PC-9 (cell line): ENCODE data around the gene INPP4A. TPM values are rescaled to one million over a fixed set of nuclear protein-coding genes. Genes with fewer than 3 reads are reported as not detected.

Experiments
- BruUV-seq: library from RNA; stranded (reverse); fragments of 400-500 nt; replicated peaks from 2 replicates; lab custom pipeline; 2021; lab: Mats Ljungman, UMichigan
- CTCF ChIA-PET: fragments of 300-600 bp; sonication (Branson Sonifier 250); formaldehyde crosslinking; loops from one replicate; lab custom pipeline; 2022; ENCODE audit warnings: antibody characterized with exemption; lab: Charles Lee
- POLR2A ChIA-PET: fragments of 300-600 bp; sonication (Branson Sonifier 250); formaldehyde crosslinking; loops from one replicate; lab custom pipeline; 2022; ENCODE audit warnings: antibody characterized with exemption; ENCODE audit not compliant: unreplicated experiment; lab: Charles Lee
- DNase-seq, 2 experiments: peaks; one replicate each; pipeline versions ENCODE4 v3.0.0 to v3.0.0-alpha.2; 2015 to 2022; ENCODE audit warnings: mixed read lengths in 1 of 2
- H2AFZ ChIP-seq: fragments of 200-600 bp; sonication (generic); 2 replicates; pipeline ENCODE4 v1.8.1; 2017; ENCODE audit warnings: antibody characterized with exemption
- H3F3A ChIP-seq: fragments of 200-600 bp; sonication (generic); 2 replicates; pipeline ENCODE4 v1.8.1; 2017; ENCODE audit warnings: antibody characterized with exemption, mild to moderate bottlenecking, low read depth; ENCODE audit not compliant: insufficient read depth
- H3K27ac ChIP-seq: fragments of 200-600 bp; sonication (generic); 2 replicates; pipeline ENCODE4 v1.6.1; 2016; ENCODE audit warnings: mixed run types
- H3K27me3 ChIP-seq: fragments of 200-600 bp; sonication (generic); 2 replicates; pipeline ENCODE4 v1.6.1; 2016; ENCODE audit warnings: low read depth, mixed run types; ENCODE audit not compliant: insufficient read depth
- H3K36me3 ChIP-seq: fragments of 200-600 bp; sonication (generic); 2 replicates; pipeline ENCODE4 v1.6.1; 2016; ENCODE audit warnings: low read depth, mixed run types
- H3K4me1 ChIP-seq: fragments of 200-600 bp; sonication (generic); replicated peaks from 2 replicates; pipeline ENCODE4 v1.6.1; 2016; ENCODE audit warnings: mixed run types; ENCODE audit not compliant: insufficient read depth
- H3K4me2 ChIP-seq: fragments of 200-600 bp; sonication (generic); 2 replicates; pipeline ENCODE4 v1.6.1; 2017; ENCODE audit warnings: mixed run types
- H3K4me3 ChIP-seq: fragments of 200-600 bp; sonication (generic); 2 replicates; pipeline ENCODE4 v1.6.1; 2016; ENCODE audit warnings: mixed run types
- H3K79me2 ChIP-seq: fragments of 200-600 bp; sonication (generic); 2 replicates; pipeline ENCODE4 v1.6.1; 2017; ENCODE audit warnings: low read depth, mixed run types
- H3K9me2 ChIP-seq: fragments of 200-600 bp; sonication (generic); 2 replicates; pipeline ENCODE4 v1.8.1; 2017; ENCODE audit warnings: mild to moderate bottlenecking; ENCODE audit not compliant: insufficient read depth
- H3K9me3 ChIP-seq: fragments of 200-600 bp; sonication (generic); 2 replicates; pipeline ENCODE4 v1.8.1; 2016; ENCODE audit warnings: low read depth; ENCODE audit not compliant: insufficient read depth
- H4K20me1 ChIP-seq: fragments of 200-600 bp; sonication (generic); 2 replicates; pipeline ENCODE4 v1.8.1; 2017; ENCODE audit not compliant: insufficient read depth
- CTCF ChIP-seq: fragments of 200-600 bp; sonication (generic); conservative IDR thresholded peaks from 2 replicates; pipeline ENCODE4 v1.6.1; 2017; ENCODE audit warnings: mixed run types, antibody characterized with exemption, mild to moderate bottlenecking, moderate library complexity
- EZH2 ChIP-seq: fragments of 200-600 bp; sonication (generic); IDR thresholded peaks from 2 replicates; pipeline ENCODE4 v1.8.0; 2017; ENCODE audit warnings: antibody characterized with exemption, low read depth
- intact Hi-C: fragments of 100-400 bp; cut with micrococcal nuclease; formaldehyde crosslinking; loops from one replicate; pipeline ENCODE4 v1.10.0; 2022; ENCODE audit not compliant: unreplicated experiment
- total RNA-seq: library from RNA; stranded (reverse); gene quantifications from 2 replicates; pipeline ENCODE4 v1.2.3, GENCODE V29; 2021

Gene INPP4A
- total RNA-seq, 1 experiment from 2014 or later = 52.9 TPM

DNA sequence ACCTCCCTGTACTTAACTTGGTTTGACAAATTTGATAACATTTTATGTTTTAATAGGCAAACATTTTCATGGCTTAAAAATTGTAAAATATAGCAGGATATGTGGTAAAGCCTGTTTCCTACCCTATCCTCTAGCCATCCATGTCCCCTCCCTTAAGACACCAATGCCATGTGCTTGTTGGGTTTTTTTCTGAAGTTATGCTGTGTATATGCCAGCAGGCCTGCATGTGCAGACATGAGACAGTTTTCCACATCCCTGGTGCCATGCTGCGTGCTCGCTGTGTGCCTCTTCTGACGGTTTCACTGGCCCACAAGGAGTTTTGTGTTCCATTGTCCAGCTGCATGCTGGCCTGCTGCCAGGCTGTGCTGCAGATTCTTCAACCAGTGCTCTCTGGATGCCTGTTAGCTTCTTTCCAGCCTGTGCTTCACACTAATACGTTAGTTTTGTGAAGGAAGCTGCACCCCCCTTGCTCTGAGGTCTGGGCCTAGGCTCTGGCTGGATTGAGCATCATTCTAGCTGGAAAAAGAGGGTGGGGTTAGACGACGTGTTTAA is 16.9 kb downstream of the INPP4A start:
- Histone ChIP-seq H3K4me2 (no peak overlapping the region), H2AFZ (no peak overlapping the region), H3K79me2 (peaks cover 72% of the 10 kb centered on the region), H3K4me3 (no peak overlapping the region), H3K27me3 (no peaks in the 10 kb centered on the region), H4K20me1 (no peaks in the 10 kb centered on the region), H3K36me3 (no peaks in the 10 kb centered on the region), H3F3A (peaks cover 15% of the 10 kb centered on the region), H3K4me1 (peaks cover 52% of the 10 kb centered on the region), H3K27ac (no peak overlapping the region), H3K9me2 (no peaks in the 10 kb centered on the region), H3K9me3 (no peaks in the 10 kb centered on the region)
- BruUV-seq = no TSS peak
- intact Hi-C loops = no loop called here
- DNase-seq = no peak
- ChIA-PET POLR2A (no interaction called here), CTCF (no interaction called here)
- TF ChIP-seq CTCF (no peak), EZH2 (no peak)

GRCh38 chr2:98463081-98463481 is 18.4 kb downstream of the INPP4A start:
- ChIA-PET POLR2A (no interaction called here), CTCF (no interaction called here)
- H3K27me3 ChIP-seq = no peaks in the 10 kb centered on the region
- no peak overlapping the region for H2AFZ ChIP-seq
- TF ChIP-seq CTCF (no peak), EZH2 (no peak)
- DNase-seq = no peak
- H3K4me2 ChIP-seq = no peak overlapping the region
- no peaks in the 10 kb centered on the region for H3K9me2 ChIP-seq
- intact Hi-C loops = no loop called here
- no TSS peak for BruUV-seq
- no peak overlapping the region for H3K4me3 ChIP-seq
- H3K4me1 ChIP-seq = peaks cover 37% of the 10 kb centered on the region
- no peaks in the 10 kb centered on the region for H3K36me3 ChIP-seq
- H3K27ac ChIP-seq = no peak overlapping the region
- peaks cover 72% of the 10 kb centered on the region for H3K79me2 ChIP-seq
- H4K20me1 ChIP-seq = no peaks in the 10 kb centered on the region
- H3K9me3 ChIP-seq = no peaks in the 10 kb centered on the region
- peaks cover under 1% of the 10 kb centered on the region for H3F3A ChIP-seq

GRCh38 chr2:98463551-98463971 is 18.9 kb downstream of the INPP4A start:
- no peaks in the 10 kb centered on the region for H4K20me1 ChIP-seq
- H3K4me2 ChIP-seq = no peak overlapping the region
- no peaks in the 10 kb centered on the region for H3K9me3 ChIP-seq
- ChIA-PET CTCF (no interaction called here), POLR2A (no interaction called here)
- no peak overlapping the region for H2AFZ ChIP-seq
- no peak overlapping the region for H3K27ac ChIP-seq
- no TSS peak for BruUV-seq
- TF ChIP-seq EZH2 (no peak), CTCF (no peak)
- H3K4me3 ChIP-seq = no peak overlapping the region
- no peaks in the 10 kb centered on the region for H3K36me3 ChIP-seq
- H3F3A ChIP-seq = no peaks in the 10 kb centered on the region; the same call in 1 of the 2 replicates
- H3K4me1 ChIP-seq = peaks cover 32% of the 10 kb centered on the region
- peaks cover 70% of the 10 kb centered on the region for H3K79me2 ChIP-seq
- no peak for DNase-seq
- H3K27me3 ChIP-seq = no peaks in the 10 kb centered on the region
- intact Hi-C loops = no loop called here
- no peaks in the 10 kb centered on the region for H3K9me2 ChIP-seq
